ENCODE data around the gene RBMS3. TPM values are rescaled to one million over a fixed set of nuclear protein-coding genes. Genes with fewer than 3 reads are reported as not detected.
"Not testable (repeated sequence)": the region's sequence is repeated elsewhere in the genome, so short reads cannot be mapped to it uniquely, and the experiment has no call there.

The RBMS3 gene
- total RNA-seq, 1 experiment from 2014 or later: 7.4 TPM

DNA sequence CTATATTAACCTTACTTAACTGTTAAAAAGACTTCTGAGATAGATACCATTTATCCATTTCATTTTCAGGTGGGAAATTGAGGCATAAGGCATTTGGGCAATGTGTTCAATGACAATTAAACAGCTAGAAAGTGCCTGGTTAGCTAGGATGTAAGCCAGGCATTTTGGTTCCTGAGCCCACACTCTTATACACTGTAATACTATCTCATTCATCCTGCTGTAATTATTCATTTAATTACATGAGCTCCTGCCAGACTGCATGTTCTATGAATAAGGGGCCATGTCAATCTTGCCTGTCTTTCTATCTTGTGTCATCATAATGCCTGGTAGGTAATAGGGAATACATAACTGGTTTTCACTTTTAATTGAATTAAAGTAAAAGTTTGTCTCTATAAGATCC lies 74.0 kb downstream of the RBMS3 start:
- H3K4me1 ChIP-seq: no peaks in the 10 kb centered on the region
- DNase-seq: no peak
- no peaks in the 10 kb centered on the region for H3K9me3 ChIP-seq
- H3K27me3 Mint-ChIP-seq (ENCODE audit: insufficient read depth, unreplicated experiment): no peaks in the 10 kb centered on the region
- ChIA-PET CTCF (no interaction called here), POLR2A (no interaction called here)
- no peaks in the 10 kb centered on the region for H3K36me3 Mint-ChIP-seq (ENCODE audit: insufficient read depth, unreplicated experiment)
- no peaks in the 10 kb centered on the region for H3K27me3 ChIP-seq (replicated peaks; ENCODE audit: control insufficient read depth, insufficient read depth, low read length)
- H3K4me1 Mint-ChIP-seq (ENCODE audit: low read depth, unreplicated experiment): no peaks in the 10 kb centered on the region
- no peak overlapping the region for H3K27ac Mint-ChIP-seq (ENCODE audit: unreplicated experiment)
- intact Hi-C loops (cut with micrococcal nuclease; ENCODE audit: unreplicated experiment): no loop called here
- no peaks in the 10 kb centered on the region for H3K9me3 Mint-ChIP-seq (ENCODE audit: unreplicated experiment)
- TF ChIP-seq, protein P1, sequence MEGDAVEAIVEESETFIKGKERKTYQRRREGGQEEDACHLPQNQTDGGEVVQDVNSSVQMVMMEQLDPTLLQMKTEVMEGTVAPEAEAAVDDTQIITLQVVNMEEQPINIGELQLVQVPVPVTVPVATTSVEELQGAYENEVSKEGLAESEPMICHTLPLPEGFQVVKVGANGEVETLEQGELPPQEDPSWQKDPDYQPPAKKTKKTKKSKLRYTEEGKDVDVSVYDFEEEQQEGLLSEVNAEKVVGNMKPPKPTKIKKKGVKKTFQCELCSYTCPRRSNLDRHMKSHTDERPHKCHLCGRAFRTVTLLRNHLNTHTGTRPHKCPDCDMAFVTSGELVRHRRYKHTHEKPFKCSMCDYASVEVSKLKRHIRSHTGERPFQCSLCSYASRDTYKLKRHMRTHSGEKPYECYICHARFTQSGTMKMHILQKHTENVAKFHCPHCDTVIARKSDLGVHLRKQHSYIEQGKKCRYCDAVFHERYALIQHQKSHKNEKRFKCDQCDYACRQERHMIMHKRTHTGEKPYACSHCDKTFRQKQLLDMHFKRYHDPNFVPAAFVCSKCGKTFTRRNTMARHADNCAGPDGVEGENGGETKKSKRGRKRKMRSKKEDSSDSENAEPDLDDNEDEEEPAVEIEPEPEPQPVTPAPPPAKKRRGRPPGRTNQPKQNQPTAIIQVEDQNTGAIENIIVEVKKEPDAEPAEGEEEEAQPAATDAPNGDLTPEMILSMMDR (IDR thresholded peaks at IDR 0.05; ENCODE audit: insufficient read depth in 1 of 2, low read depth in 1 of 2, low read length in 1 of 2, severe bottlenecking in 1 of 2, unreplicated experiment in 1 of 2): no peak
- H3K4me3 ChIP-seq (ENCODE audit: low read depth, low read length): no peak overlapping the region
- no peak overlapping the region for H3K4me3 Mint-ChIP-seq (ENCODE audit: unreplicated experiment)
- H3K36me3 ChIP-seq (ENCODE audit: control insufficient read depth, insufficient read depth, low read length): no peaks in the 10 kb centered on the region
- no TSS peak for BruUV-seq (replicated peaks)

- H3K36me3 ChIP-seq (ENCODE audit: control insufficient read depth, insufficient read depth, low read length): no peaks in the 10 kb centered on the region
- no peaks in the 10 kb centered on the region for H3K4me1 ChIP-seq
- no peak for DNase-seq
- Mint-ChIP-seq H3K36me3 (ENCODE audit: insufficient read depth, unreplicated experiment) (no peaks in the 10 kb centered on the region), H3K4me1 (ENCODE audit: low read depth, unreplicated experiment) (peaks cover 7% of the 10 kb centered on the region), H3K9me3 (ENCODE audit: unreplicated experiment) (no peaks in the 10 kb centered on the region), H3K27me3 (ENCODE audit: insufficient read depth, unreplicated experiment) (no peaks in the 10 kb centered on the region), H3K4me3 (ENCODE audit: unreplicated experiment) (no peak overlapping the region), H3K27ac (ENCODE audit: unreplicated experiment) (no peak overlapping the region)
- TF ChIP-seq, protein P1 (IDR thresholded peaks at IDR 0.05; ENCODE audit: insufficient read depth in 1 of 2, low read depth in 1 of 2, low read length in 1 of 2, severe bottlenecking in 1 of 2, unreplicated experiment in 1 of 2): no peak
- no peaks in the 10 kb centered on the region for H3K9me3 ChIP-seq
- intact Hi-C loops (cut with micrococcal nuclease; ENCODE audit: unreplicated experiment): no loop called here
- POLR2A ChIA-PET: no interaction called here
- BruUV-seq (replicated peaks): no TSS peak
- CTCF ChIA-PET: no interaction called here
- H3K4me3 ChIP-seq (ENCODE audit: low read depth, low read length): no peak overlapping the region
- no peaks in the 10 kb centered on the region for H3K27me3 ChIP-seq (replicated peaks; ENCODE audit: control insufficient read depth, insufficient read depth, low read length)
These were observed 75.2 kb downstream of the RBMS3 start for GRCh38 chr3:29356062-29356461.

DNA sequence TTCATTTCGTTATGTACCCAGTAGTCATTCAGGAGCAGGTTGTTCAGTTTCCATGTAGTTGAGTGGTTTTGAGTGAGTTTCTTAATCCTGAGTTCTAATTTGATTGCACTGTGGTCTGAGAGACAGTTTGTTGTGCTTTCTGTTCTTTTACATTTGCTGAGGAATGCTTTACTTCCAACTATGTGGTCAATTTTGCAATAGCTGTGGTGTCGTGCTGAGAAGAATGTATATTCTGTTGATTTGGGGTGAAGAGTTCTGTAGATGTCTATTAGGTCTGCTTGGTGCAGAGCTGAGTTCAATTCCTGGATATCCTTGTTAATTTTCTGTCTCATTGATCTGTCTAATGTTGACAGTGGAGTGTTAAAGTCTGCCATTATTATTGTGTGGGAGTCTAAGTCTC lies 79.4 kb downstream of the RBMS3 start:
- H3K27ac Mint-ChIP-seq (ENCODE audit: unreplicated experiment): not testable (repeated sequence)

DNA sequence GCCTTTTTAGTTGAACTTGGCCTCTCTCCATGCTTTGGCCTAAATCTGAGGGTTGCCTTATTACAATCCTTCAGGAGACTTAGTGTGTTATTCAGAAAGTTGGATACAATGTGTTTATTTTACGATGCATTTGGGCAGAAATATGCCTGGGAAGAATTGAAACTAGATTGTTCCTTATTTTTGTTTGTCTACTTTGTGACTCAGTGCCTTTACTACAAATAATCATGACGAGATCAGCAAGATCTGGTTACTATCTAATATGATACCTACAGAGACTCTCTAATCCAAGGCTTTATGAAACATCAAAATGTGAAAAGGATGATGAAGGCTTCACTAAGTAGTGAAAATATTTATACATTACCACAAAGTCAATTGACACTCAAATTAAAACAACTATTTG lies 82.2 kb downstream of the RBMS3 start:
- BruUV-seq (replicated peaks): no TSS peak
- intact Hi-C loops (cut with micrococcal nuclease; ENCODE audit: unreplicated experiment): no loop called here
- TF ChIP-seq, protein P1 (IDR thresholded peaks at IDR 0.05; ENCODE audit: insufficient read depth in 1 of 2, low read depth in 1 of 2, low read length in 1 of 2, severe bottlenecking in 1 of 2, unreplicated experiment in 1 of 2): no peak

More for the DNA sequence above, 79.4 kb downstream of the RBMS3 start:
- H3K9me3 ChIP-seq; H3K4me3 Mint-ChIP-seq (ENCODE audit: unreplicated experiment); H3K4me1 ChIP-seq; POLR2A ChIA-PET; H3K4me3 ChIP-seq (ENCODE audit: low read depth, low read length); H3K36me3 Mint-ChIP-seq (ENCODE audit: insufficient read depth, unreplicated experiment); H3K27me3 Mint-ChIP-seq (ENCODE audit: insufficient read depth, unreplicated experiment); H3K36me3 ChIP-seq (ENCODE audit: control insufficient read depth, insufficient read depth, low read length); H3K27me3 ChIP-seq (replicated peaks; ENCODE audit: control insufficient read depth, insufficient read depth, low read length); H3K9me3 Mint-ChIP-seq (ENCODE audit: unreplicated experiment); intact Hi-C loops (cut with micrococcal nuclease; ENCODE audit: unreplicated experiment); DNase-seq; BruUV-seq (replicated peaks); CTCF ChIA-PET; H3K4me1 Mint-ChIP-seq (ENCODE audit: low read depth, unreplicated experiment): not testable (repeated sequence)

More for the DNA sequence above, 82.2 kb downstream of the RBMS3 start:
- Mint-ChIP-seq H3K4me1 (ENCODE audit: low read depth, unreplicated experiment) (peaks cover 7% of the 10 kb centered on the region), H3K9me3 (ENCODE audit: unreplicated experiment) (no peaks in the 10 kb centered on the region), H3K4me3 (ENCODE audit: unreplicated experiment) (no peak overlapping the region), H3K27me3 (ENCODE audit: insufficient read depth, unreplicated experiment) (no peaks in the 10 kb centered on the region), H3K27ac (ENCODE audit: unreplicated experiment) (no peak overlapping the region), H3K36me3 (ENCODE audit: insufficient read depth, unreplicated experiment) (no peaks in the 10 kb centered on the region)
- ChIA-PET CTCF (no interaction called here), POLR2A (no interaction called here)
- DNase-seq: no peak
- peaks cover 3% of the 10 kb centered on the region; the same call in 1 of the 2 replicates for H3K4me1 ChIP-seq
- H3K4me3 ChIP-seq (ENCODE audit: low read depth, low read length): no peak overlapping the region
- no peaks in the 10 kb centered on the region for H3K9me3 ChIP-seq
- no peaks in the 10 kb centered on the region for H3K27me3 ChIP-seq (replicated peaks; ENCODE audit: control insufficient read depth, insufficient read depth, low read length)
- no peaks in the 10 kb centered on the region for H3K36me3 ChIP-seq (ENCODE audit: control insufficient read depth, insufficient read depth, low read length)

Data from Caco-2 (cell line).